HCT116 (cell line): ENCODE data around the gene FRG2C. TPM values are rescaled to one million over a fixed set of nuclear protein-coding genes. Genes with fewer than 3 reads are reported as not detected.
"Not testable (repeated sequence)": the region's sequence is repeated elsewhere in the genome, so short reads cannot be mapped to it uniquely, and the experiment has no call there.

Source experiments
- ATAC-seq: fragments of 200-7000 bp; cut with Tn5 transposase; 2 replicates; pipeline ENCODE4 v1.9.1; 2020; ENCODE audit warnings: mild to moderate bottlenecking, moderate library complexity
- BruUV-seq: library from RNA; stranded (reverse); fragments of 400-500 nt; replicated peaks from 2 replicates; lab custom pipeline; 2021; lab: Mats Ljungman, UMichigan
- CTCF ChIA-PET: fragments of 300-600 bp; sonication (Branson Sonifier 250); formaldehyde crosslinking; loops from one replicate; lab custom pipeline; 2021; ENCODE audit warnings: antibody characterized with exemption; lab: Charles Lee
- POLR2A ChIA-PET: fragments of 300-600, 350-600 bp; sonication (Branson Sonifier 250); formaldehyde crosslinking; loops from one replicate; lab custom pipeline; 2021; ENCODE audit warnings: antibody characterized with exemption; lab: Charles Lee
- RAD21 ChIA-PET, 2 experiments: fragments of 300-600 bp; sonication (Branson Sonifier 250); formaldehyde crosslinking; loops; one replicate each; lab custom pipeline; 2023; ENCODE audit warnings: low total read pairs in 2 of 2; ENCODE audit not compliant: uncharacterized antibody in 2 of 2, unreplicated experiment in 2 of 2, low non-redundant PET in 1 of 2; lab: Charles Lee
- DNase-seq: peaks from one replicate; pipeline ENCODE4 v3.0.0-alpha.2; 2010; ENCODE audit warnings: low read depth, low spot score
- H2AFZ ChIP-seq: fragments of 200-600 bp; shearing (Covaris generic), sonication (generic); 2 replicates; pipeline ENCODE4 v1.6.1; 2017; ENCODE audit warnings: low read depth, mixed run types, mixed read lengths, antibody characterized with exemption, low read length; ENCODE audit not compliant: poor library complexity, severe bottlenecking
- H3K27ac ChIP-seq: 2 replicates; pipeline ENCODE4 v1.5.1; 2012; ENCODE audit warnings: low read depth, low read length
- H3K27me3 ChIP-seq: fragments of 200-600 bp; sonication (generic); 2 replicates; pipeline ENCODE4 v1.6.1; 2016; ENCODE audit warnings: mixed run types, low read length, mixed read lengths; ENCODE audit not compliant: insufficient read depth
- H3K36me3 ChIP-seq, 2 experiments: fragments of 200-500 bp in 1 of 2; fragments of 200-600 bp in 1 of 2; sonication (Bioruptor generic) in 1 of 2; sonication (generic) in 1 of 2; 2 replicates each; pipeline versions ENCODE4 v1.5.1 to v1.6.1; 2014 to 2016; ENCODE audit warnings: low read length in 2 of 2, inconsistent platforms in 1 of 2, mixed read lengths in 1 of 2, mixed run types in 1 of 2; ENCODE audit not compliant: insufficient read depth in 2 of 2, control insufficient read depth in 1 of 2
- H3K4me1 ChIP-seq, 2 experiments: fragments of 200-600 bp in 1 of 2; sonication (generic) in 1 of 2; 2 replicates each; pipeline versions ENCODE4 v1.5.1 to v1.6.1; 2012 to 2017; ENCODE audit warnings: low read length in 2 of 2, inconsistent platforms in 1 of 2, mild to moderate bottlenecking in 1 of 2, mixed read lengths in 1 of 2, mixed run types in 1 of 2, moderate library complexity in 1 of 2; ENCODE audit not compliant: insufficient read depth in 2 of 2, control insufficient read depth in 1 of 2
- H3K4me2 ChIP-seq: fragments of 200-600 bp; sonication (generic); 2 replicates; pipeline ENCODE4 v1.6.1; 2017; ENCODE audit warnings: mixed run types, low read length, mixed read lengths
- H3K4me3 ChIP-seq, 2 experiments: fragments of 200-600 bp in 1 of 2; sonication (generic) in 1 of 2; replicated peaks in 1 of 2; 2 replicates each; pipeline ENCODE4 v1.5.1; 2011 to 2016; ENCODE audit warnings: low read length in 2 of 2, control low read depth in 1 of 2, low read depth in 1 of 2, mild to moderate bottlenecking in 1 of 2, mixed read lengths in 1 of 2, mixed run types in 1 of 2
- H3K79me2 ChIP-seq: fragments of 200-600 bp; sonication (generic); 2 replicates; pipeline ENCODE4 v1.6.1; 2017; ENCODE audit warnings: mild to moderate bottlenecking, mixed run types, low read length, moderate library complexity, mixed read lengths; ENCODE audit not compliant: insufficient read depth
- H3K9ac ChIP-seq: fragments of 200-600 bp; sonication (generic); 2 replicates; pipeline ENCODE4 v1.6.1; 2016; ENCODE audit warnings: low read length, mixed read lengths
- H3K9me2 ChIP-seq: fragments of 200-600 bp; sonication (generic), shearing (Covaris generic); 2 replicates; pipeline ENCODE4 v1.6.1; 2017; ENCODE audit warnings: mixed run types, mild to moderate bottlenecking, moderate library complexity; ENCODE audit not compliant: insufficient read depth
- H3K9me3 ChIP-seq, 2 experiments: fragments of 200-500 bp in 1 of 2; fragments of 200-600 bp in 1 of 2; sonication (Bioruptor generic) in 1 of 2; sonication (generic) in 1 of 2; 2 replicates each; pipeline ENCODE4 v1.6.1; 2014 to 2017; ENCODE audit warnings: low read length in 2 of 2, mixed read lengths in 2 of 2, inconsistent platforms in 1 of 2, low read depth in 1 of 2, mild to moderate bottlenecking in 1 of 2, mixed run types in 1 of 2, moderate library complexity in 1 of 2; ENCODE audit not compliant: control insufficient read depth in 1 of 2, insufficient read depth in 1 of 2
- H4K20me1 ChIP-seq: fragments of 200-600 bp; sonication (generic), shearing (Covaris generic); 2 replicates; pipeline ENCODE4 v1.6.1; 2017; ENCODE audit warnings: mixed run types, mild to moderate bottlenecking, moderate library complexity; ENCODE audit not compliant: insufficient read depth
- EGR1 ChIP-seq: IDR thresholded peaks from 2 replicates; pipeline ENCODE4 v1.6.1; 2012; ENCODE audit warnings: low read depth
- intact Hi-C: fragments of 100-400 bp; cut with micrococcal nuclease; formaldehyde crosslinking; loops from 2 replicates; pipeline ENCODE4 v1.10.0; 2022
- total RNA-seq: library from RNA; stranded (reverse); gene quantifications from one replicate; pipeline ENCODE4 v1.2.1, GENCODE V29; 2021; ENCODE audit not compliant: unreplicated experiment
- TF ChIP-seq, protein P1 (sequence below), 3 experiments: fragments of 200-600 bp in 1 of 3; sonication (generic) in 1 of 3; IDR thresholded peaks in 2 of 3; conservative IDR thresholded peaks in 1 of 3; 2 replicates each; pipeline ENCODE4 v1.5.1; 2012 to 2017; ENCODE audit warnings: low read depth in 2 of 3, low read length in 2 of 3, antibody characterized with exemption in 1 of 3, borderline replicate concordance in 1 of 3, control low read depth in 1 of 3, mild to moderate bottlenecking in 1 of 3, mixed read lengths in 1 of 3, mixed run types in 1 of 3, moderate library complexity in 1 of 3; ENCODE audit not compliant: insufficient read depth in 1 of 3

The FRG2C gene
- total RNA-seq, 1 experiment from 2014 or later, result not detected

DNA sequence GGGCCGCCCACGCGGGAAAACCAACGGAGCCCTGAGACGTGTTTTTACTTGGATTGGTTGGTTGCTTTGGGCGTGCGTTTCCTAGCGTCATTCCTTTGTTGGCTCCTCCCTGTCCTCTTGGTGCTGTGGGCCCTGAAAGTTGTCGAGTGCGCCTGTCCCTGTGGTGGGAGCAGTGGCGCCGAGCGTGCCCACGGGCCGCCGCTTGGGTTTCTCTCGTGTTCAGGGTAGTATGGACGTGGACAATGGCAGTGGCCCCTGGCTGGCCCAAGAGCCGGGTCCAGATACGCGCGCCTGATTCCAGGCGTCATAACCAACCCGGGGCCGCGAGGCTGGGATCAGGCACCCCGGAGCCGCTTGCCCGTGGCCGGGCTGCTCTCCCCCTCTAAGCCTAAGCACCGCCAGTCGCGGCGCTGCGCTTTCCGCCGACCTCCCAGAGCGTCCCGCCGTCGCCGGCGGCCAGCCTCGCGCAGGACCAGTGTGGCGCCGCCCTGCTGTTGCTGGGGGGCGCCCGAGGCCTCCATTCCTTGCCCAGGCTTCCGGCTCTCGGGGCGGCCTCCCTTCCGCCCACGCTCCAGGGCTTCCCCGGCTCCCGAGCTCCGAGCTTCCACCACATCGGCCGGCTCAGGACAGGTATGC lies 8.1 kb downstream of the FRG2C start:
- H3K9me3 ChIP-seq, H3K9ac ChIP-seq, POLR2A ChIA-PET, H4K20me1 ChIP-seq, intact Hi-C loops, H3K4me1 ChIP-seq, H3K9me2 ChIP-seq, H3K79me2 ChIP-seq, H3K36me3 ChIP-seq, RAD21 ChIA-PET, H2AFZ ChIP-seq, BruUV-seq, CTCF ChIA-PET, H3K27ac ChIP-seq, H3K27me3 ChIP-seq: not testable (repeated sequence)
- peak overlapping the region; percentile 19 to 40; a peak in 3 of 4 replicates for H3K4me3 ChIP-seq
- ATAC-seq, result peak; percentile 86
- TF ChIP-seq, protein P1, sequence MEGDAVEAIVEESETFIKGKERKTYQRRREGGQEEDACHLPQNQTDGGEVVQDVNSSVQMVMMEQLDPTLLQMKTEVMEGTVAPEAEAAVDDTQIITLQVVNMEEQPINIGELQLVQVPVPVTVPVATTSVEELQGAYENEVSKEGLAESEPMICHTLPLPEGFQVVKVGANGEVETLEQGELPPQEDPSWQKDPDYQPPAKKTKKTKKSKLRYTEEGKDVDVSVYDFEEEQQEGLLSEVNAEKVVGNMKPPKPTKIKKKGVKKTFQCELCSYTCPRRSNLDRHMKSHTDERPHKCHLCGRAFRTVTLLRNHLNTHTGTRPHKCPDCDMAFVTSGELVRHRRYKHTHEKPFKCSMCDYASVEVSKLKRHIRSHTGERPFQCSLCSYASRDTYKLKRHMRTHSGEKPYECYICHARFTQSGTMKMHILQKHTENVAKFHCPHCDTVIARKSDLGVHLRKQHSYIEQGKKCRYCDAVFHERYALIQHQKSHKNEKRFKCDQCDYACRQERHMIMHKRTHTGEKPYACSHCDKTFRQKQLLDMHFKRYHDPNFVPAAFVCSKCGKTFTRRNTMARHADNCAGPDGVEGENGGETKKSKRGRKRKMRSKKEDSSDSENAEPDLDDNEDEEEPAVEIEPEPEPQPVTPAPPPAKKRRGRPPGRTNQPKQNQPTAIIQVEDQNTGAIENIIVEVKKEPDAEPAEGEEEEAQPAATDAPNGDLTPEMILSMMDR (IDR thresholded peaks at IDR 0.05 in 2 of 3, conservative IDR thresholded peaks at IDR 0.05 in 1 of 3; ENCODE audit: borderline replicate concordance in 1 of 3, insufficient read depth in 1 of 3, low read depth in 2 of 3, low read length in 2 of 3), result 0 out of 6 replicates have a peak, but pooled peaks of 2 of the 3 experiments have one; percentile 8 to 11
- TF ChIP-seq EGR1, result peak; percentile 68
- DNase-seq, result peak; percentile 16
- H3K4me2 ChIP-seq, result peak overlapping the region; percentile 37

DNA sequence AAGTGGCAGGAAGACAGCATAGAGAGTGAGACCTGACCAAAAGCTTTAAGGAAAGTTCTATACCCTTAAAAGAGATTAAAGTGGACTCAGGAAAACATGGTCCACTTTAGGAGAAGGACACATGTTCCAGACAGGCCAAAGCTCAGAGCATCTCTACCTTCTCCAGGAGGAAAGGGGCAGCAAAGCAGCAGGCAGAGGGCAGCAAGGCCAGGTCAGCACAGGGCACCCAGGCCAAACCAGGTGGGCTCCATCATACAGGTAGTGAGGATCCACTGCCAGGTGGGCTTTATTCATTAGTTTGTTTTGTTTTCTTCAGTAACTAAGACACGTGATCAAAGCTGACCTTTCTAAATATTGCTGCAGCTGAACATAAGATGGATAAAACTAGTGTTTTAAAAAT lies 19.8 kb downstream of the FRG2C start:
- H3K4me1 ChIP-seq, H3K36me3 ChIP-seq, H3K27ac ChIP-seq, H4K20me1 ChIP-seq, POLR2A ChIA-PET, ATAC-seq, H3K4me3 ChIP-seq, H3K9ac ChIP-seq, DNase-seq, H3K9me3 ChIP-seq, H3K9me2 ChIP-seq, H2AFZ ChIP-seq, H3K79me2 ChIP-seq, BruUV-seq, H3K4me2 ChIP-seq, RAD21 ChIA-PET, intact Hi-C loops, H3K27me3 ChIP-seq, CTCF ChIA-PET: not testable (repeated sequence)
